SK-N-SH (cell line): ENCODE data around the gene KIF5C. TPM values are rescaled to one million over a fixed set of nuclear protein-coding genes. Genes with fewer than 3 reads are reported as not detected.

Experiments used
- CTCF ChIA-PET: fragments of 300-600, 350-600 bp; formaldehyde crosslinking; extraction: SDS; loops from one replicate; lab custom pipeline; 2021; lab: Yijun Ruan, JAX
- POLR2A ChIA-PET: fragments of 350-600 bp; sonication (Branson Sonifier 250); formaldehyde crosslinking; extraction: SDS; loops from one replicate; lab custom pipeline; 2020; ENCODE audit warnings: antibody characterized with exemption, inconsistent platforms; lab: Yijun Ruan, JAX
- DNase-seq: peaks from one replicate; pipeline ENCODE4 v3.0.0; 2012
- H2AFZ ChIP-seq: fragments of 200-600 bp; sonication (generic); 2 replicates; pipeline ENCODE4 v1.8.1; 2016; ENCODE audit warnings: antibody characterized with exemption, mild to moderate bottlenecking, low read depth
- H3F3A ChIP-seq: fragments of 200-600 bp; sonication (generic); replicated peaks from 2 replicates; pipeline ENCODE3; 2016; ENCODE audit warnings: antibody characterized with exemption, mild to moderate bottlenecking; ENCODE audit not compliant: insufficient read depth
- H3K27ac ChIP-seq, 2 experiments: fragments of 200-500 bp in 1 of 2; fragments of 200-600 bp in 1 of 2; sonication (Bioruptor generic) in 1 of 2; sonication (generic), shearing (Covaris generic) in 1 of 2; 2 replicates each; pipeline versions ENCODE4 v1.5.1 to v1.6.1; 2014 to 2016; ENCODE audit warnings: low read depth in 2 of 2, inconsistent platforms in 1 of 2, low read length in 1 of 2, mild to moderate bottlenecking in 1 of 2, mixed read lengths in 1 of 2
- H3K27me3 ChIP-seq: fragments of 200-600 bp; sonication (generic), shearing (Covaris generic); 2 replicates; pipeline ENCODE4 v1.6.1; 2016; ENCODE audit warnings: mixed run types; ENCODE audit not compliant: insufficient read depth
- H3K36me3 ChIP-seq, 2 experiments: fragments of 200-500 bp in 1 of 2; fragments of 200-600 bp in 1 of 2; sonication (Bioruptor generic) in 1 of 2; sonication (generic) in 1 of 2; replicated peaks in 1 of 2; 2 replicates each; pipeline versions ENCODE3 to v1.5.1; 2014 to 2016; ENCODE audit warnings: low read length in 1 of 2, mild to moderate bottlenecking in 1 of 2; ENCODE audit not compliant: insufficient read depth in 2 of 2, control insufficient read depth in 1 of 2
- H3K4me1 ChIP-seq, 2 experiments: fragments of 200-500 bp in 1 of 2; fragments of 200-600 bp in 1 of 2; sonication (Bioruptor generic) in 1 of 2; sonication (generic), shearing (Covaris generic) in 1 of 2; 2 replicates each; pipeline versions ENCODE4 v1.5.1 to v1.6.1; 2014 to 2016; ENCODE audit warnings: low read depth in 1 of 2, low read length in 1 of 2, mixed run types in 1 of 2; ENCODE audit not compliant: insufficient read depth in 2 of 2, control insufficient read depth in 1 of 2
- H3K4me2 ChIP-seq: fragments of 200-600 bp; sonication (generic), shearing (Covaris generic); 2 replicates; pipeline ENCODE4 v1.6.1; 2017; ENCODE audit warnings: mixed run types
- H3K4me3 ChIP-seq, 2 experiments: fragments of 200-500 bp in 1 of 2; fragments of 200-600 bp in 1 of 2; sonication (Bioruptor generic) in 1 of 2; sonication (generic), shearing (Covaris generic) in 1 of 2; 2 replicates each; pipeline versions ENCODE4 v1.5.1 to v1.8.1; 2014 to 2016; ENCODE audit warnings: low read depth in 2 of 2, inconsistent platforms in 1 of 2, low read length in 1 of 2, mild to moderate bottlenecking in 1 of 2, mixed read lengths in 1 of 2, moderate library complexity in 1 of 2
- H3K79me2 ChIP-seq: fragments of 200-600 bp; sonication (generic); 2 replicates; pipeline ENCODE4 v1.8.1; 2017; ENCODE audit warnings: mild to moderate bottlenecking; ENCODE audit not compliant: insufficient read depth
- H3K9ac ChIP-seq: fragments of 200-600 bp; sonication (generic); 2 replicates; pipeline ENCODE4 v1.6.1; 2017; ENCODE audit warnings: mixed run types
- H3K9me2 ChIP-seq: fragments of 200-600 bp; sonication (generic); 2 replicates; pipeline ENCODE4 v1.6.1; 2017; ENCODE audit warnings: mixed run types
- H3K9me3 ChIP-seq: fragments of 200-600 bp; sonication (generic); 2 replicates; pipeline ENCODE4 v1.6.1; 2017; ENCODE audit warnings: mixed run types, mild to moderate bottlenecking, moderate library complexity
- H4K20me1 ChIP-seq: fragments of 200-600 bp; sonication (generic); 2 replicates; pipeline ENCODE4 v1.6.1; 2017; ENCODE audit warnings: mild to moderate bottlenecking, mixed run types; ENCODE audit not compliant: insufficient read depth
- ELF1 ChIP-seq: IDR thresholded peaks from 2 replicates; pipeline ENCODE4 v1.4.0; 2012
- EP300 ChIP-seq, 2 experiments: IDR thresholded peaks; 2 replicates each; pipeline versions ENCODE4 v1.4.0 to v1.6.1; 2012; ENCODE audit warnings: borderline replicate concordance in 1 of 2, low read depth in 1 of 2, low read length in 1 of 2
- FOXJ3 ChIP-seq: sonication (generic); formaldehyde crosslinking; IDR thresholded peaks from 2 replicates; pipeline ENCODE4 v1.5.1; 2020; ENCODE audit warnings: mild to moderate bottlenecking, missing genetic modification reagents
- GABPA ChIP-seq: IDR thresholded peaks from 2 replicates; pipeline ENCODE4 v1.4.0; 2012; ENCODE audit warnings: low read depth, mild to moderate bottlenecking
- GATA2 ChIP-seq: sonication (generic); formaldehyde crosslinking; IDR thresholded peaks from 2 replicates; pipeline ENCODE4 v1.5.0; 2020; ENCODE audit warnings: mild to moderate bottlenecking, missing genetic modification reagents
- MEF2A ChIP-seq: IDR thresholded peaks from 2 replicates; pipeline ENCODE4 v1.4.0; 2012; ENCODE audit warnings: low read depth, borderline replicate concordance
- RAD21 ChIP-seq: IDR thresholded peaks from 2 replicates; pipeline ENCODE4 v1.6.1; 2012; ENCODE audit warnings: mild to moderate bottlenecking, low read length
- RFX5 ChIP-seq: IDR thresholded peaks from 2 replicates; pipeline ENCODE4 v1.6.1; 2012; ENCODE audit warnings: mild to moderate bottlenecking, improper control_type of control experiment, low read length
- SMC3 ChIP-seq: IDR thresholded peaks from 2 replicates; pipeline ENCODE4 v1.6.1; 2012; ENCODE audit warnings: low read depth, low read length, improper control_type of control experiment
- TAF1 ChIP-seq: IDR thresholded peaks from 2 replicates; pipeline ENCODE4 v1.6.1; 2012; ENCODE audit warnings: low read depth, mild to moderate bottlenecking, low read length, moderate library complexity, borderline replicate concordance
- YY1 ChIP-seq: IDR thresholded peaks from 2 replicates; pipeline ENCODE4 v1.4.0; 2012; ENCODE audit warnings: low read depth, mild to moderate bottlenecking
- WGBS: methylation state at CpG from one replicate; pipeline ENCODE4 v1.1.6; 2017; ENCODE audit warnings: low lambda C conversion rate; 5-methylcytosine and 5-hydroxymethylcytosine counted together
- polyA plus RNA-seq, 3 experiments: library from polyadenylated mRNA; depleted of rRNA; stranded (reverse); fragments of >200 nt; gene quantifications; 2 replicates each; pipeline ENCODE4 v1.2.3, GENCODE V29; 2012
- TF ChIP-seq, protein P1 (sequence below): IDR thresholded peaks from 2 replicates; pipeline ENCODE4; 2012
- TF ChIP-seq, protein P2 (sequence below): fragments of 150-350 bp; IDR thresholded peaks from 2 replicates; pipeline ENCODE4 v1.6.1; 2017; ENCODE audit warnings: antibody characterized with exemption, low read length, low read depth, borderline replicate concordance
- TF ChIP-seq, protein P3 (sequence below): fragments of 150-350 bp; IDR thresholded peaks from 2 replicates; pipeline ENCODE4 v1.6.1; 2016; ENCODE audit warnings: mild to moderate bottlenecking, low read depth, low read length
- TF ChIP-seq, protein P4 (sequence below): IDR thresholded peaks from 2 replicates; pipeline ENCODE4 v1.4.0; 2012; ENCODE audit warnings: low read depth
- TF ChIP-seq, protein P5 (sequence below): IDR thresholded peaks from 2 replicates; pipeline ENCODE4 v1.4.0; 2012; ENCODE audit warnings: low read depth, borderline replicate concordance

Gene KIF5C
- polyA plus RNA-seq, 1 of the 3 experiments (the other 2 are of a cell fraction): 3.9 TPM

DNA sequence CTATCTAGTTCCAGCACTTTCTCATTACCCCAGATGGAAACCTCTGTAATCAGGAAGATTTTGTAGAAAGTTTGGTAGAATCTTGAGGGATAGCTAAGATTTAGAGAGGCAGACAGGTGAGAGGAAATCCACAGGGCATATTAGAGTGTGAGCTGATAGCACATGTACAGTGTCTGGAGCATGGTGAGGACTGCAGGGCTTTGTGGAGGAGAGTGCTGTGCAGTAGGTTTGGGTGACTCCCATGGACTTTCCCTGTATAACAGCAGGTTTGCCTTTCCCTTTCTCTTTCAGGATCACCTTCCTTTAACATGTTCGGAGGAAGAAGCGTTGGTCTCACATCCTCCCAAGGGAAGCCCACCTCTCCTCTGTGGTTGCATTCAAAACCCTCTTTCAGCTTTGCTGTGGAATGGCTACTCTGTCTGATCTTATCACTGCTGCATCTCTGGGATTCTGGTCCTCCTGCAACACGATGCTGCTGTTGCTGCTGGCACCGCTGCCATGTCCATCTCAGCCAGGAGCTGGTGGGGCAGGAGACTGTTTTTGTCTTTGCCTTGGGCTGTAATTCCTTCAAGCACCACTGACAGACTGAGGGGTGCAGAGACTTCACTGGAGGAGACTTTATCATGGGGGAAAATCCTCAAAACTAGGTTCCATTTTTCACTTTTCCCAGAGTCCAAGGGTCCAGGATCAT, 7.8 kb upstream of the KIF5C start:
- CTCF ChIA-PET: no interaction called here
- Histone ChIP-seq H3K9ac (no peak overlapping the region), H3K36me3 (no peaks in the 10 kb centered on the region), H3K79me2 (no peaks in the 10 kb centered on the region), H3K9me2 (no peaks in the 10 kb centered on the region), H3K4me3 (no peak overlapping the region), H3K27ac (no peak overlapping the region), H3F3A (no peaks in the 10 kb centered on the region), H3K4me2 (no peak overlapping the region), H3K27me3 (no peaks in the 10 kb centered on the region), H3K4me1 (peaks cover 0 to 3% of the 10 kb centered on the region in 2 experiments; a peak in 1 of 4 replicates), H4K20me1 (no peaks in the 10 kb centered on the region), H3K9me3 (no peaks in the 10 kb centered on the region), H2AFZ (no peak overlapping the region)
- DNase-seq: no peak
- POLR2A ChIA-PET: no interaction called here
- peak; percentile 67 for TF ChIP-seq GATA2 (CRISPR knock-in tag)
- TF ChIP-seq, protein P1, sequence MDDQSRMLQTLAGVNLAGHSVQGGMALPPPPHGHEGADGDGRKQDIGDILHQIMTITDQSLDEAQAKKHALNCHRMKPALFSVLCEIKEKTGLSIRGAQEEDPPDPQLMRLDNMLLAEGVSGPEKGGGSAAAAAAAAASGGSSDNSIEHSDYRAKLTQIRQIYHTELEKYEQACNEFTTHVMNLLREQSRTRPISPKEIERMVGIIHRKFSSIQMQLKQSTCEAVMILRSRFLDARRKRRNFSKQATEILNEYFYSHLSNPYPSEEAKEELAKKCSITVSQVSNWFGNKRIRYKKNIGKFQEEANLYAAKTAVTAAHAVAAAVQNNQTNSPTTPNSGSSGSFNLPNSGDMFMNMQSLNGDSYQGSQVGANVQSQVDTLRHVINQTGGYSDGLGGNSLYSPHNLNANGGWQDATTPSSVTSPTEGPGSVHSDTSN: no peak
- 55% methylated on average over 4 of the region's 4 CpGs for WGBS

DNA sequence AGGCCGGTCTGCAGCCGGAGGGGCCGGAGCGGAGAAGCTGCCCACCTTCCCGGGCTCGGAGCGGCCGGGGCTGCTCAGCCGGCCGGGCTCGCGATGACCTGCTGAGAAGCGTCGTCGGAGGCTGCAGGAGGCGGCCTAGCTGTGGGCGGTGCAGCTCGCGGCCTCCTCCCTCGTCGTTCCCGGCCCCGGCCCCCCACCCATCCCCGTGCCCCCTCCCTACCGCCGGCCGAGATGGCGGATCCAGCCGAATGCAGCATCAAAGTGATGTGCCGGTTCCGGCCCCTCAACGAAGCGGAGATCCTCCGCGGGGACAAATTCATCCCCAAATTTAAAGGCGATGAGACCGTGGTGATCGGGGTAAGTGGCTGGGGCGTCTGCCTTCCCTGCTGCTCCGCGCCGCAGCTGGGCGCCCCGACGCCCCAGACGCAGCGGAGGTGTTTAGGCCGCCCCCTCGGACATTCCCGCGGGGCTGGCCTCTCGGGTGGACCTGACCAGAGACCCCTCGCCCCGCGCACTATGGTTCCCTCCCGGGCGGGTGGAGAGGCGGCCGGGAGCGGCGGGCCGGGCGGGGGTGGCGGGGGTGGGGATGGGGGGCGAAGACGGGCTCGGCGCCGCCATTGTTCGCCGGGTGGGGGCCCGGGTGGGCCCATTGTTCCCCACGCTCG, 492 bp downstream of the KIF5C start:
- Histone ChIP-seq H3F3A (peaks cover 7% of the 10 kb centered on the region), H2AFZ (peak overlapping the region; percentile 81; the same call in 1 of the 2 replicates), H3K27me3 (no peaks in the 10 kb centered on the region), H3K9me3 (no peaks in the 10 kb centered on the region), H3K27ac (peak overlapping the region in 1 of 2 experiments; percentile 81; a peak in 2 of 4 replicates), H3K9ac (peak overlapping the region; percentile 35; the same call in 1 of the 2 replicates), H3K9me2 (no peaks in the 10 kb centered on the region), H3K4me1 (peaks cover 0 to 9% of the 10 kb centered on the region in 2 experiments; a peak in 1 of 4 replicates), H4K20me1 (no peaks in the 10 kb centered on the region), H3K36me3 (no peaks in the 10 kb centered on the region), H3K79me2 (no peaks in the 10 kb centered on the region), H3K4me2 (peak overlapping the region; percentile 80), H3K4me3 (peak overlapping the region; percentile 59 to 64)
- DNase-seq: peak; percentile 68
- WGBS: 2% methylated on average over 32 of the region's 74 CpGs
- ChIA-PET CTCF (interaction anchor here (0.6 kb wide), 1 partner anchor 101 kb away, joined by 3 read pairs; no protein-coding TSS in a partner anchor), POLR2A (interaction anchor here (0.7 to 1.4 kb wide), 3 partner anchors 95 to 232 kb away, joined by 3 read pairs; no protein-coding TSS in a partner anchor)
- TF ChIP-seq GABPA (no peak), RFX5 (no peak), SMC3 (no peak), FOXJ3 (CRISPR knock-in tag) (no peak), RAD21 (no peak), ELF1 (no peak), TAF1 (no peak), YY1 (no peak), MEF2A (no peak), EP300 (IDR thresholded peaks at IDR 0.05; ENCODE audit: borderline replicate concordance in 1 of 2, low read depth in 1 of 2, low read length in 1 of 2) (no peak)
- TF ChIP-seq, protein P2, sequence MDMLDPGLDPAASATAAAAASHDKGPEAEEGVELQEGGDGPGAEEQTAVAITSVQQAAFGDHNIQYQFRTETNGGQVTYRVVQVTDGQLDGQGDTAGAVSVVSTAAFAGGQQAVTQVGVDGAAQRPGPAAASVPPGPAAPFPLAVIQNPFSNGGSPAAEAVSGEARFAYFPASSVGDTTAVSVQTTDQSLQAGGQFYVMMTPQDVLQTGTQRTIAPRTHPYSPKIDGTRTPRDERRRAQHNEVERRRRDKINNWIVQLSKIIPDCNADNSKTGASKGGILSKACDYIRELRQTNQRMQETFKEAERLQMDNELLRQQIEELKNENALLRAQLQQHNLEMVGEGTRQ: no peak
- TF ChIP-seq, protein P3, sequence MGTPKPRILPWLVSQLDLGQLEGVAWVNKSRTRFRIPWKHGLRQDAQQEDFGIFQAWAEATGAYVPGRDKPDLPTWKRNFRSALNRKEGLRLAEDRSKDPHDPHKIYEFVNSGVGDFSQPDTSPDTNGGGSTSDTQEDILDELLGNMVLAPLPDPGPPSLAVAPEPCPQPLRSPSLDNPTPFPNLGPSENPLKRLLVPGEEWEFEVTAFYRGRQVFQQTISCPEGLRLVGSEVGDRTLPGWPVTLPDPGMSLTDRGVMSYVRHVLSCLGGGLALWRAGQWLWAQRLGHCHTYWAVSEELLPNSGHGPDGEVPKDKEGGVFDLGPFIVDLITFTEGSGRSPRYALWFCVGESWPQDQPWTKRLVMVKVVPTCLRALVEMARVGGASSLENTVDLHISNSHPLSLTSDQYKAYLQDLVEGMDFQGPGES: no peak
- TF ChIP-seq, protein P1: no peak
- TF ChIP-seq, protein P4, sequence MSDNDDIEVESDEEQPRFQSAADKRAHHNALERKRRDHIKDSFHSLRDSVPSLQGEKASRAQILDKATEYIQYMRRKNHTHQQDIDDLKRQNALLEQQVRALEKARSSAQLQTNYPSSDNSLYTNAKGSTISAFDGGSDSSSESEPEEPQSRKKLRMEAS: no peak
- TF ChIP-seq, protein P5, sequence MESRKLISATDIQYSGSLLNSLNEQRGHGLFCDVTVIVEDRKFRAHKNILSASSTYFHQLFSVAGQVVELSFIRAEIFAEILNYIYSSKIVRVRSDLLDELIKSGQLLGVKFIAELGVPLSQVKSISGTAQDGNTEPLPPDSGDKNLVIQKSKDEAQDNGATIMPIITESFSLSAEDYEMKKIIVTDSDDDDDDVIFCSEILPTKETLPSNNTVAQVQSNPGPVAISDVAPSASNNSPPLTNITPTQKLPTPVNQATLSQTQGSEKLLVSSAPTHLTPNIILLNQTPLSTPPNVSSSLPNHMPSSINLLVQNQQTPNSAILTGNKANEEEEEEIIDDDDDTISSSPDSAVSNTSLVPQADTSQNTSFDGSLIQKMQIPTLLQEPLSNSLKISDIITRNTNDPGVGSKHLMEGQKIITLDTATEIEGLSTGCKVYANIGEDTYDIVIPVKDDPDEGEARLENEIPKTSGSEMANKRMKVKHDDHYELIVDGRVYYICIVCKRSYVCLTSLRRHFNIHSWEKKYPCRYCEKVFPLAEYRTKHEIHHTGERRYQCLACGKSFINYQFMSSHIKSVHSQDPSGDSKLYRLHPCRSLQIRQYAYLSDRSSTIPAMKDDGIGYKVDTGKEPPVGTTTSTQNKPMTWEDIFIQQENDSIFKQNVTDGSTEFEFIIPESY: no peak
